ENCODE measurements around the gene MCEMP1. TPM values are rescaled to one million over a fixed set of nuclear protein-coding genes. Genes with fewer than 3 reads are reported as not detected.

MCEMP1 gene
- total RNA-seq, 1 donor from 2014 or later: not detected

- H3K4me3 ChIP-seq: no peak overlapping the region
- no peaks in the 10 kb centered on the region for H3K4me1 ChIP-seq
- intact Hi-C loops (cut with DNase I): no loop called here
- H3K27ac ChIP-seq: no peak overlapping the region
- no peaks in the 10 kb centered on the region for H3K36me3 ChIP-seq
- no peak for DNase-seq (ENCODE audit: extremely low spot score in 2 of 2)
- TF ChIP-seq CTCF (IDR thresholded peaks at IDR 0.05): no peak
- TF ChIP-seq POLR2AphosphoS5 (IDR thresholded peaks at IDR 0.05; ENCODE audit: insufficient read depth in 1 of 2, low read depth in 1 of 2): no peak
- TF ChIP-seq POLR2A (IDR thresholded peaks at IDR 0.05): no peak
- no peaks in the 10 kb centered on the region for H3K27me3 ChIP-seq
- H3K9me3 ChIP-seq: no peaks in the 10 kb centered on the region
Observed at GRCh38 chr19:7698583-7698982, 21.7 kb downstream of the MCEMP1 start.

DNA sequence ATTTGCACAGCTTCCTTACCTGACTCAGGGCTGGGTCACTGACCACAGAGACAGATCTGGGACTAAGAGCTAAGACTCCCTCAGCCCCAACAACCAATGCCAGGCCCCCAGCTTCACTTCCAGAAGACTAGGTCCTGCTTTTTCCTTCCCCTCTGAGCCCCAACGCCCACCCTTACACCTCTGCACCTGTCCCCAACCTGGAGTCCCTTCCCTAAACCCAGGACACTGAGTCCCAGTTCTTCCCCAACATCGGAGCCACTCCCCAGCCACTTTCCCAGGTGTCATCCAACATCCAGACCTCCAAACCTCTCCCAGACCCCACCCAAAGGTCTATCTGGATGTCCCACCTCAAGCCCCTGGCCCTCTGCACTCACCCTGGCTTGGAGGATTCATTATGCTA is 22.1 kb downstream of the MCEMP1 start:
- TF ChIP-seq POLR2AphosphoS5 (IDR thresholded peaks at IDR 0.05; ENCODE audit: insufficient read depth in 1 of 2, low read depth in 1 of 2) (no peak), CTCF (IDR thresholded peaks at IDR 0.05) (no peak), POLR2A (IDR thresholded peaks at IDR 0.05) (no peak)
- intact Hi-C loops (cut with DNase I): no loop called here
- DNase-seq (ENCODE audit: extremely low spot score in 2 of 2): no peak
- no peaks in the 10 kb centered on the region for H3K4me1 ChIP-seq
- H3K27me3 ChIP-seq: no peaks in the 10 kb centered on the region
- no peak overlapping the region for H3K4me3 ChIP-seq
- H3K9me3 ChIP-seq: no peaks in the 10 kb centered on the region
- no peak overlapping the region for H3K27ac ChIP-seq
- H3K36me3 ChIP-seq: no peaks in the 10 kb centered on the region

DNA sequence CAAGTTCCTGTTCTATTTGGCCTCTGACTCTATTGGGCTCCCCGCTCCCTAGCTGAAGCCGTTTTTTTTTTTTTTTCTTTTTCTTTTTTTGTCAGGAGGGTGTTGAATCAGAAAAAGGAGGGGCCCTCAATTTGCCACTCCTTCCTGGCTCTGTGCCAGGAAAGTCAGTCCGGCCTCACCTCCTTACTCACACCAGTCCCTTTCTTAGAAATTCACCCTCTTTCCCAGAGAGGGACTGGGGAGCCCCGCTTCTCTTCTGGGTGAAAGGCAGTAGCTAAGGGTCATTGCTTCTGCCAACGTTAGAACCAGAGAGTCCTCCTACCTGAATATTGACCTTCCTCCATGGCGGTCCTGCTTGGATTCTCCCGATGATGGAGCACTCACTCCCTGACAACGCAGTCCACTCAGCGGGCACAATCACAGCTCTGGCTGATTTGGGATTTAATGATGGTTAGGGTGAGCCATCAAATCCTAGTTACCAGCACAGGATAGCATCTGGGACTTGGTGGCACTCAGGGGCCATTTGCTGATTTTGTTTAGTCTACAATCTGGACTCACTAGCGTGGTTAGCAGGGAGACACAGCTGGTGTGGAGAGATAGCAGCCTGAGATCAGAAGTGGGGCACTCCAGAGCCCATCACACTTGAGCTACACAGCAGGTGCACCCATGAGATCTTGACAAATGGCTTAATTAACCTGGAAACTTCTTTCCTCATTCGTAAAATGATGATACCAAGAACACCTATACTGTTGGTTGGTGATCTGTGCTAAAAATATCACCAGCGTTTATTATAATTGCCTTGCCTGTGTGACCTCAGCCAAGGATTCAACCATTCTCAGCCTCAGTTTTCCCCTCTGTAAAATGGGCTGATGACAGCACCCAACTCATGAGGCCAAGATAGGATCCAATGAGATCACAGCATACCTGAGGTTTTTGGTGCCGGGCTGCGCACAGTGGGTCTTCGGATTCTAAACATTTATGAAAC is 22.8 kb downstream of the MCEMP1 start:
- no peak for TF ChIP-seq POLR2A (IDR thresholded peaks at IDR 0.05)
- TF ChIP-seq POLR2AphosphoS5 (IDR thresholded peaks at IDR 0.05; ENCODE audit: insufficient read depth in 1 of 2, low read depth in 1 of 2): no peak
- no peak for TF ChIP-seq CTCF (IDR thresholded peaks at IDR 0.05)
- no peak overlapping the region for H3K27ac ChIP-seq
- no peak overlapping the region for H3K4me3 ChIP-seq
- no peaks in the 10 kb centered on the region for H3K9me3 ChIP-seq
- H3K4me1 ChIP-seq: no peaks in the 10 kb centered on the region
- H3K27me3 ChIP-seq: no peaks in the 10 kb centered on the region
- no peaks in the 10 kb centered on the region for H3K36me3 ChIP-seq
- DNase-seq (ENCODE audit: extremely low spot score in 2 of 2): no peak
- intact Hi-C loops (cut with DNase I): no loop called here

- Histone ChIP-seq H3K36me3 (no peaks in the 10 kb centered on the region), H3K27ac (no peak overlapping the region), H3K9me3 (no peaks in the 10 kb centered on the region), H3K4me3 (no peak overlapping the region), H3K27me3 (no peaks in the 10 kb centered on the region), H3K4me1 (no peaks in the 10 kb centered on the region)
- intact Hi-C loops (cut with DNase I): no loop called here
- DNase-seq (ENCODE audit: extremely low spot score in 2 of 2): no peak
- TF ChIP-seq CTCF (IDR thresholded peaks at IDR 0.05): no peak
Observed at GRCh38 chr19:7701049-7701653, 24.3 kb downstream of the MCEMP1 start.
